OCI-LY3 (cell line): Measurements from ENCODE around the gene FAM89B.

Experiments
- CTCF ChIP-seq: fragments of 200-600, 300-600 bp; sonication (generic); IDR thresholded peaks from 2 replicates; pipeline ENCODE4 v1.5.1; 2014; ENCODE audit warnings: antibody characterized with exemption, low read length, low read depth
- EZH2phosphoT487 ChIP-seq: fragments of 200-600 bp; shearing (Covaris generic); IDR thresholded peaks from 2 replicates; pipeline ENCODE4 v1.6.1; 2018; ENCODE audit warnings: antibody characterized with exemption, mixed run types, low read depth

DNA sequence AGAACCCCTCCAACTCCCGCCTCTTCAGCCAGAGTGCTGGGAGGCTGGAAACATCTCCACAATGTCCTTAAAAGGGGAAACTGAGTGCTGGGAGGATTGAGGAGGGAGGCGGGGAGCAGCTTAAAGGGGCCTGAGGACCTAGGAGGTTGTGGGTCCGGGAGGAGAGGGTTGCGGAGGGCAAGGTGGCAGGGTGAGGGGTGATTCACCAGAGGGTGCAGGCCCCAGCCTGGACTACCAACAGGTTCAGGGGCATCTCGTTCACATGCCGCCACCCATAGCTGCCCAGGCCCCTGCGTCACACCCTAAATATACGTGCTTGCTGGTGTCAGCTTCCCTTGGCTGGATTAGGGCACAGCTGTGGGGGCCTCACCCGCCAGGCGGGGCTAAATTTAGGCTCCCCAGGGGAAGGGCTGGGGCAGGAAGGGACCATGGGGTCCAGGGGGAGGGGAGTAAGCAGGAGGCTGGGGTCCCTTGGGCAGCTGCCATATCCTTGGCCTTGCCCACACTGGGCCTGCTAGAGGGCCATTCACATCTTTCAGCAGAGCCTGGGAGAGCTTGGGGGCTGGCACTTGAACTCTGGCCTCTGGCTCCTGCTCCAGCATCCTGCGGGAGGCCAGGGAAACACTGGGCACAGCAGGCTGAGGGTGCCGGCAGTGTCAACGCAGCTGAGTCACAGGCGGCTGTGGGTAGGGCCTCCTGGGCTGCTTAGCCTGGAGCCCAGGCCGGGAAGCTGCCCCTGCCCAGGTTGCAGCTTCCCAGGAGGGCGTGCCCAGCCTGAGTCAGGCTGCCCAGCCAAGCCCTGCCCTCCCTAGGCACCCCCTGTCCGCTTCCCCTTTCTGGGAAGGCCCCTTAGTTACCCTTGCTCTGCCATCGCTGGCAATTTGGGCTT, 4.8 kb downstream of the FAM89B start:
- TF ChIP-seq CTCF, result no peak
- no peak for TF ChIP-seq EZH2phosphoT487
